Left ventricle myocardium inferior (tissue), 1 donor: ENCODE results near the gene DNAJB8. TPM values are rescaled to one million over a fixed set of nuclear protein-coding genes. Genes with fewer than 3 reads are reported as not detected.

Experiments used
- total RNA-seq: library from RNA; stranded (reverse); fragmentation: NEBNext Ultra II Directional; extraction: Animal tissue kit (Norgen Biotek cat#: 25700); gene quantifications from one replicate; pipeline ENCODE4 v1.2.1, GENCODE V29; 2021
- donor health status: DM: no; HTN: yes; CAD: no; lungs with severe emphysema.

Gene DNAJB8
- total RNA-seq, 1 donor from 2014 or later = not detected

Other genes with a start within 250 kb of the DNAJB8 start
- gene GATA2, start 26.3 kb upstream of the DNAJB8 start, total RNA-seq = 11.0 TPM
- 86.3 TPM for gene RPN1, start 183.9 kb upstream of the DNAJB8 start, total RNA-seq